HFF-Myc (cell line): Measurements from ENCODE around the gene SPRR3.

Experiments used
- DNase-seq: peaks from one replicate; pipeline ENCODE4 v3.0.0-alpha.2; 2011; ENCODE audit warnings: low read depth; ENCODE audit errors: extremely low read depth
- H3K4me3 ChIP-seq: replicated peaks from 2 replicates; pipeline ENCODE4 v1.5.1; 2011; ENCODE audit warnings: low read depth, mild to moderate bottlenecking, control low read depth, low read length
- TF ChIP-seq, protein P1 (sequence below): IDR thresholded peaks from 2 replicates; pipeline ENCODE4 v1.5.1; 2012; ENCODE audit warnings: mild to moderate bottlenecking, low read depth, low read length, control low read depth; ENCODE audit errors: missing control alignments

Gene SPRR3

DNA sequence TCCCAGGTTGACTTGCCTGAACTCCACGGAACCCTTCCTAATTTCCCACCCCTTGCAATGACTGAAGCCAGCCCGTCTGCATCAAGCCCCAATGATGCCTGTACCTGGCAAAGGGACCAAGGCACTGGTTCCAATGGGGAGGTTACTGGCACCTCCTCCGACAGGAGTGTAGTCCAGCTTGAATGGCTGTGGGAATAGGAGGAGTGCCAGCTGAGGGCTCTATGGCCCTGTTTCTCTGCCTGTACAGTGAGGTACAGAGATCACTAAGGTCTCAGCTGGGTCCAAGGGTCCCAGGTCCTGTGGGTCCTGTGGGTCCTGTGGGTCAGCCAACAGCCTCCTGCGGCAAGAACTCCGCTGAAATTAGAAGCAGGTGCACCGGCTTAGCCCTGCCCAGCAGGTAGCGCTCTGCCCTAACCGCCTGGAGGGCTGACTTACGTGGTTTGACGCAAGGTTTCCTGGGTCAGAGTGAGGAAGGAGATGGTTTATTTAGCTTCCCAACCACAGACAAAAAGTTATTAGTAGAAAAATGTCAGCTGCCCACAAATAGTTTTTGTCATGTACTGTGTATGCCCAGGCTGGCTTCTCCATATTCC lies 41.0 kb upstream of the SPRR3 start:
- DNase-seq = no peak
- TF ChIP-seq, protein P1, sequence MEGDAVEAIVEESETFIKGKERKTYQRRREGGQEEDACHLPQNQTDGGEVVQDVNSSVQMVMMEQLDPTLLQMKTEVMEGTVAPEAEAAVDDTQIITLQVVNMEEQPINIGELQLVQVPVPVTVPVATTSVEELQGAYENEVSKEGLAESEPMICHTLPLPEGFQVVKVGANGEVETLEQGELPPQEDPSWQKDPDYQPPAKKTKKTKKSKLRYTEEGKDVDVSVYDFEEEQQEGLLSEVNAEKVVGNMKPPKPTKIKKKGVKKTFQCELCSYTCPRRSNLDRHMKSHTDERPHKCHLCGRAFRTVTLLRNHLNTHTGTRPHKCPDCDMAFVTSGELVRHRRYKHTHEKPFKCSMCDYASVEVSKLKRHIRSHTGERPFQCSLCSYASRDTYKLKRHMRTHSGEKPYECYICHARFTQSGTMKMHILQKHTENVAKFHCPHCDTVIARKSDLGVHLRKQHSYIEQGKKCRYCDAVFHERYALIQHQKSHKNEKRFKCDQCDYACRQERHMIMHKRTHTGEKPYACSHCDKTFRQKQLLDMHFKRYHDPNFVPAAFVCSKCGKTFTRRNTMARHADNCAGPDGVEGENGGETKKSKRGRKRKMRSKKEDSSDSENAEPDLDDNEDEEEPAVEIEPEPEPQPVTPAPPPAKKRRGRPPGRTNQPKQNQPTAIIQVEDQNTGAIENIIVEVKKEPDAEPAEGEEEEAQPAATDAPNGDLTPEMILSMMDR = no peak
- no peak overlapping the region for H3K4me3 ChIP-seq

DNA sequence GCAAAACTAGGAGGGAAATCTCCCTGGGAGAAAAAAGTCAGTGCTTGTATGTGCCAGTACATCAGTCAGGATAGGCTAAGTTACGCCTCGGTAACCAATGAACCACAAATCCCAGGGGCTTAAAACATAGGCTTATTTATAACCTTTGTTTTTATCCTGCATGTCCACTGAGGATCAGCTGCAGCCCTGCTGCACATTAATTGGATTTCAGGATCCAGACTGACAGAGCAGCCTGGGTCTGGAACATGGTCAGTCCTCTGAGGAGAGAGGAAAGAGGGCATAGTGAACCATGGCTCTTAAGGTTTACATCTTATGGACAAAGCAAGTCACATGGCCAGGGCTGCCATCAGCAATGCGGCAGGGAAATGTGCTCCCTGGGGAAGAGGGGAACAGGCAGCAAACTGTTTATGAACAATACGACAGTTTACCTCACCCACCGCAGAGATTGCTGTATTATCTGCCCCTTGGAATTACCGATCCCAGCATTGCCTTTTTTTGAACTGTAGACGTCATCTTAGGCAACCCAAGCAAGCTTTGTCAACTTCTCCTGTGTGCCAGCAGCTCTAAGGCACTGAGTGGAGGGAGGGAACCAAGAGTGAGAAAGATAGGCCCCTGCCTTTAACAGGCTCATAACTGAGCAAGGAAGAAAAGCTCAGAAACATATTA lies 40.2 kb upstream of the SPRR3 start:
- no peak for DNase-seq
- no peak overlapping the region for H3K4me3 ChIP-seq
- TF ChIP-seq, protein P1 = no peak

DNA sequence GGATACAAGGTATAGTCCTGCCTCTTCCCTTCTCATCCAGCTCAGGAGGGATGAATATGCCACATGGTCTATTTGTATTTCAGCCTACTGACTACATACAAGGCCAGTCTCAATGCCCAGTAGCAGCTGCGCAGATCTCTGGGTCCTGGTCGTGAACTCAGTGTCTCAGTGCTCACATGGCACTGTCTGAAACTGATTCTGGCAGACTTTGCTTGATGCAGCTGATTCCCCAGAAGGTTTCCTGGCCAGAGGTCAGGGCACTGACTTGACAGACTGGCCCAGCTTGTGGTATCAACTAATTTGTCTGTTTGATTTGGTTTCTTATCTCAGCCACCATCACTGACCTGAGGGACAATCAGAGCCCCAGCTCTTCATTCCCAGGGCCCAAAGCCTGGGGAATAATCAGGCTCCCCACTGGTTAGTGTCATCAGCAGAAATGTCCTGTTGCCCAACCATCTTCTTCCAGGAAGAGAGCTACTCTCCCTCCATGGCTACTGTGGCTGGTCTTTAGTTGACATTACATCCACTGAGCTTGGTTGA lies 38.6 kb upstream of the SPRR3 start:
- DNase-seq = no peak
- no peak overlapping the region for H3K4me3 ChIP-seq
- TF ChIP-seq, protein P1 = no peak

DNA sequence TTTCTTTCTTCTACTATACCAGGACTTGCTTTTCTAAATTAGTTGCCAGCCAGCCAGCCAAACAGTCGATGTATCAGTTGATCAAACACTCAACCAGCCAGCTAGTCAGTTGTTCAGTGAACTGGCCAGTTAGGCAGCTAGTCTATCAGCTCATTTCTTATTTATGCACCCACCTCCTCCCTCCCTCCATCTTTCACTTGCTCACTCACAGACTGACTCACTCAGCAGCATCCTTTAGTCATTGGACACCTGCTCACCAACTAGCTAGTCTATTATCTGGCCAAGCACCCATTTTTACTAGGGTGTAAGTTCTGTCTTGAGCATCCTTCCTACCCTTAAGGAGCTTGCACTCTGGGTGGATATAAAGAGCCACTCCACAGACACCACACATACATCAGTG lies 37.0 kb upstream of the SPRR3 start:
- TF ChIP-seq, protein P1 = no peak
- H3K4me3 ChIP-seq = no peak overlapping the region
- no peak for DNase-seq

DNA sequence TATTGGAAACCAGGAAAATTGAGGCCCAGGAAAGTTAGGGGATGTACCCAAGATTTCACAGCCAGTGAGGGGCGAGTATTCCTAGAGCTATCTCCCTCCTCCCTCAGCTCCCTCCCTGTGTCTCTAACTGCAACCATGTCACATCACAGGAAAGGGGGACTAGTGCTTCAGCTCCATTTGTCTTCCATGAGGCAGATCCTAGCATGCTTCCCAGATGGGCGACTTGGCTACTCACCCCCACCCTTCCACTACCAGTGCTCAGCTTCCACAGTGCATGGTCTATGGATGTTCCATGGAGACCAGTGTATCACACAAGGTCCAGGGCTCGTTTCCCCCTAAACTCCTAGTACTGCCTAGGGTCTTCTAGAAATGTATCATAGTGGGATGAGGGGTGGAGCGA lies 35.7 kb upstream of the SPRR3 start:
- no peak for DNase-seq
- H3K4me3 ChIP-seq = no peak overlapping the region
- TF ChIP-seq, protein P1 = no peak

DNA sequence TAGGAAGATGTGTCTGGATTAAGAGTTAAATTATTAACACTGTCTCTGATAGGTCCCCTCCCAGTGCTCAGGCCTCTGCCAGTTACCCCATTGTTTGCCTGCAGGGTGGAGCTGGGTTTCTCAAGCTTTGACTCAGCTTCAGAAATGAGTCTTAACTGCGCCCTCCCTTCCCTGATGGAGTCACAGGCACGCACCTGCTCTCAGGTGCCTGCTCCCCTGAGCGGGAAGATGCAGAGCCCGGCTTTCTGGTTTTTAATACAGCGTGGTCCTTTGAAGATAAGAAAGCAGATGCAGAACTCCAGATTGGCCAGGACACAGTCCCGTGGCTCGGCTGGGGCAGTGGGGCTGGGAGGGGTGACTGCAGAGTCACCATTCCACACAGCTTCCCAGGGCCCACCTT lies 34.3 kb upstream of the SPRR3 start:
- no peak overlapping the region for H3K4me3 ChIP-seq
- no peak for DNase-seq
- TF ChIP-seq, protein P1 = no peak
